NT2/D1 (cell line): ENCODE data around the gene BCKDHB.
"Not testable (repeated sequence)": the region's sequence is repeated elsewhere in the genome, so short reads cannot be mapped to it uniquely, and the experiment has no call there.

Experiments used
- DNase-seq: peaks from one replicate; pipeline ENCODE4 v3.0.0-alpha.2; 2011; ENCODE audit warnings: low read depth, low spot score
- H3K27me3 ChIP-seq: 2 replicates; pipeline ENCODE4 v1.6.0; 2011; ENCODE audit warnings: mild to moderate bottlenecking; ENCODE audit not compliant: insufficient read length, insufficient read depth
- H3K36me3 ChIP-seq: 2 replicates; pipeline ENCODE4 v1.6.1; 2011; ENCODE audit warnings: mild to moderate bottlenecking, low read length, mixed read lengths; ENCODE audit not compliant: insufficient read depth, insufficient read length
- H3K4me1 ChIP-seq: 2 replicates; pipeline ENCODE4 v1.5.1; 2011; ENCODE audit not compliant: insufficient read depth, insufficient read length
- H3K4me3 ChIP-seq: 2 replicates; pipeline ENCODE4 v1.5.1; 2011; ENCODE audit warnings: low read depth; ENCODE audit not compliant: insufficient read length
- H3K9ac ChIP-seq: 2 replicates; pipeline ENCODE4 v1.6.0; 2011; ENCODE audit warnings: low read depth; ENCODE audit not compliant: insufficient read length
- H3K9me3 ChIP-seq: 2 replicates; pipeline ENCODE4 v1.5.1; 2011; ENCODE audit warnings: mild to moderate bottlenecking, low read length; ENCODE audit not compliant: insufficient read depth
- SUZ12 ChIP-seq: IDR thresholded peaks from 2 replicates; pipeline ENCODE4 v1.6.1; 2011; ENCODE audit not compliant: insufficient read length, insufficient read depth; ENCODE audit errors: extremely low read depth
- YY1 ChIP-seq: IDR thresholded peaks from 2 replicates; pipeline ENCODE4 v1.6.1; 2011; ENCODE audit not compliant: insufficient read length, insufficient read depth
- ZNF274 ChIP-seq: IDR thresholded peaks from 2 replicates; pipeline ENCODE4 v1.6.1; 2011; ENCODE audit warnings: mild to moderate bottlenecking, low read depth, low read length

The BCKDHB gene

DNA sequence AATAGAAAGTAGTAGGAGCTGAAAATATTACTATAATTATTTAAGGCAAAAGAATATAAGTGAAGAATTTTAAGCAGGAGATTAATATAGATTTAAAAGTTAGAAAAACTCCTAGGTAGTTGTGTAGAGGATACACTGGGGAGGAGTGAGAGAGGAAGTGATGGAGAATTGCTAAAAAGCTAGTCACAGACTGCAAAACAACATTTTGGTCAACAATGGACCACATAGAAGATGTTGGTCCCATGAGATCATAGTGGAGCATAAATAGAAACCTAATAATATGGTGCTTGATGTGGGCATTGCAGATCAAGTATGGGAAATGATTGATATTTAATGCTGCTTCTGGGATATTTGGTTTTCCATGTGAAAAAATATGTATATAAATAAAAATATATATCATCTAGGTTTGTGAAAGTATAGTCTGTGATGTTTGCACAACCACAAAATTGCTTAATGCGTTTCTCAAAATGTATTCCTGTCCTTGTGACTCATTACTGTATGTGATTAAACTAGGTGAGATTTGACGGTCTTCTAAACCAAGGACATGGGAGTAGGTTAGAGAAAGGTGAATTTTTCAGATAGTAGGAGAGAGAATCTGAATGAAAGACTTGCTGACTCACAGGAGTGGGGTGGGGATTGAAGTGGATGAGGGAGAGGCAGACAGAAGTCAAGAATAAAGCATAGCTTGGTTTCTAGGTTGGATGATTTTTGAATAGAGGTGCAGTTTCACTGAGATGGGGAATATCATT is 174.0 kb downstream of the BCKDHB start:
- no peaks in the 10 kb centered on the region for H3K36me3 ChIP-seq
- no peak overlapping the region for H3K4me3 ChIP-seq
- no peaks in the 10 kb centered on the region for H3K27me3 ChIP-seq
- DNase-seq, result no peak
- no peak overlapping the region for H3K9ac ChIP-seq
- H3K9me3 ChIP-seq, result no peaks in the 10 kb centered on the region
- TF ChIP-seq YY1 (no peak), ZNF274 (no peak), SUZ12 (no peak)
- no peaks in the 10 kb centered on the region for H3K4me1 ChIP-seq

DNA sequence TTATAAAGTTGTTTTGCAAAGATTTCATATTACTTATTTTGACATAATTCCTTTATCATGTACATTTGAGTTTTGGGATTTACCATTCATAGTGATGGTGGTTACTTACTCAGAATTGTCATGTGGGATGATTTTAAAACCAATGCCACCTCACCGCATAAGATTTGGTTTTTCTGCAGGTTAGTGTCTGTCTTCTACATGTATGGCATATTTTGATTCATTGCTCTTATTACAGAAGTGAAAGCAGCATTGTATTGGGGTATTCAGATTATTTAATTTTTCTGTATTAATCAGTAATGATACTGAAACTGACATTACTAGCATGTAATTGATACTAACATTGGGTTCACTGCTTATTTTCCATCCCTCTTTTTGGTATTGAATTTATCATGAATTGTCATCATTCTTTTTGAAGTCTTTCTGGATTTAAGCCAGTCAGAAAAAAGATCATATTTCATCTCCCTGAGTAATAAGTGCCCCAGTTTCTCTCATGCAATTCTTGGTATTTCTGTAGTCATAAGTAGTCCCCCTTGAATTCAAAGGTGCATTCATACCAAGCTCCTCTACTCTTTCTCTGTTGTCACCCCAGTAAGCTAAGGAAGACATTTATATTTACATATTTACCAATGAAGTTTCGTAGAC is 176.6 kb downstream of the BCKDHB start:
- H3K9me3 ChIP-seq, result no peaks in the 10 kb centered on the region
- H3K27me3 ChIP-seq, result no peaks in the 10 kb centered on the region
- no peak overlapping the region for H3K9ac ChIP-seq
- no peak for DNase-seq
- no peaks in the 10 kb centered on the region for H3K4me1 ChIP-seq
- TF ChIP-seq ZNF274 (no peak), YY1 (no peak), SUZ12 (no peak)
- H3K36me3 ChIP-seq, result no peaks in the 10 kb centered on the region
- no peak overlapping the region for H3K4me3 ChIP-seq

DNA sequence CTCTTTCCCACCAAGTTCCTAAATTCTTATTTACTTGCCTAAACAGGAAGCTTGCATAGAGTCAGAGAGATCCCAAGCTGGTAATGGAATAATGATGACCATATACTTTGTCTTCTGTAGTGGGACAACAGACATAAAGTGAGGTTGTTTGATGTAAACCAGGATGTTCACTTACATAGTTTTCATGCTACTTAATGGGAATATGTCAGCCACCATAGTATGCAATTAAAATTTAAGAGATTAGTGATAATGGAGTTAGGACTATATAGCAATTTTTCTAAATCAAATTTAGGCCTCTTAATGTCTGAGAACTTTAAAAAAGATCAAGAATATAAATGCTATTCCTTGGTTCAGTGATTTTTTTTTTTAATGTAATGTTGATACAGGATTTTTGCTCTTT is 180.6 kb downstream of the BCKDHB start:
- H3K36me3 ChIP-seq, result no peaks in the 10 kb centered on the region
- no peaks in the 10 kb centered on the region for H3K9me3 ChIP-seq
- TF ChIP-seq ZNF274 (no peak), SUZ12 (no peak), YY1 (no peak)
- H3K27me3 ChIP-seq, result no peaks in the 10 kb centered on the region
- H3K4me1 ChIP-seq, result no peaks in the 10 kb centered on the region
- DNase-seq, result no peak
- no peak overlapping the region for H3K4me3 ChIP-seq
- no peak overlapping the region for H3K9ac ChIP-seq

DNA sequence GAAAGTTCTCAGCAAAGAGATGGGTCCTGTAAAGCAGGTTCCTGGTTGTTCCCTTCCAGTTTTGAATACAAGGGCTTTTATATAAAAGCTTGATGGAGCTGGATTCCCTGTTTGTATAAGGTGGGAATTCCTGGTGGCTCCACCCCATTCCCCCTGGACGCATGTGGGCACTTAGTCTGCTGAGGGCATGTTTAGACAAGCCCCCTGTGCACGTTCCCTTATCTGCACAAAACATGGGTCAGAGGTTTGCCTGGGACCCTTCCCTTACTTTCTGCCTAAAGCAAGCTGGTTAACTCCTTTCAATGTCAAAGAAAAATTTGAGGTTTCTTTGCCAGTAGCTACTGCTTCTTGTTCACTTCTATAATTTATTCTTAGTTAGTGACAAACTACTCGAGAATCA is 181.1 kb downstream of the BCKDHB start:
- no peak overlapping the region for H3K4me3 ChIP-seq
- H3K36me3 ChIP-seq, result no peaks in the 10 kb centered on the region
- no peaks in the 10 kb centered on the region for H3K4me1 ChIP-seq
- DNase-seq, result no peak
- TF ChIP-seq SUZ12, result no peak
- no peak for TF ChIP-seq YY1
- TF ChIP-seq ZNF274, result no peak
- H3K9me3 ChIP-seq, result peaks cover 5% of the 10 kb centered on the region; the same call in 1 of the 2 replicates
- no peaks in the 10 kb centered on the region for H3K27me3 ChIP-seq
- no peak overlapping the region for H3K9ac ChIP-seq

DNA sequence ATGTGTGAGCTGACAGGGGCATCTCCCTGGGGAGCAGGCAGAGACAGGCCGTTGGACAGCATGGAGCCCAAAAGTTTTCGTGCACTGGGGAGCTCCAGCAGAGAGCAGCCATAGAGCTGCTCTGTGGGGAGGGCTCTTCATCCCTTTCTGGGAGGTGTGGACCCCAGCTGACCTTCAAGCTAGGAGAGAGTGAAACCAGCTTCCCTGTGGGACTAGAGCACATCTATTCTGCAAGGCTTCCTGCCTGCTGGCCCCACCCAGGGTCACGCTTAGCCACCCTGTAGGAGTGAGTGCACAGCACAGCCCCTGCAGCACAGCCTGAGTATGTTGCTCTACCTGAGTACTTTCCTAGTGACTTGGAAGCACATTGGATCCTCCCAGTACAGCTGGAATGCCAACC is 183.3 kb downstream of the BCKDHB start:
- Histone ChIP-seq H3K36me3 (no peaks in the 10 kb centered on the region), H3K9me3 (peaks cover 17% of the 10 kb centered on the region; the same call in 1 of the 2 replicates), H3K9ac (no peak overlapping the region), H3K4me3 (no peak overlapping the region), H3K27me3 (no peaks in the 10 kb centered on the region), H3K4me1 (no peaks in the 10 kb centered on the region)
- DNase-seq, result no peak
- no peak for TF ChIP-seq SUZ12
- TF ChIP-seq ZNF274, result no peak
- TF ChIP-seq YY1, result no peak

DNA sequence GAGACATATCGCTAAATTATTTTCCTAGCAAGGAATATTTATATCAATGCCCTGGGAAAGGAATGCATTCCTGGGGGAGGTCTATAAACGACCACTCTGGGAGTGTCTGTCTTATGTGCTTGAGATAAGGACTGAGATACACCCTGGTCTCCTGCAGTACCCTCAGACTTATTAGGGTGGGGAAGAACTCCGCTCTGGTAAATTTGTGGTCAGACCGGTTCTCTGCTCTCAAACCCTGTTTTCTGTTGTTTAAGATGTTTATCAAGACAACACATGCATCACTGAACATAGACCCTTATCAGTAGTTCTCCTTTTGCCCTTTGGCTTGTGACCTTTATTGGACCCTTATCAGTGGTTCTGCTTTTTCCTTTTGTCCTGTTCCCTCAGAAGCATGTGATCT is 188.1 kb downstream of the BCKDHB start:
- not testable (repeated sequence) for H3K36me3 ChIP-seq, H3K4me3 ChIP-seq, DNase-seq, H3K27me3 ChIP-seq, H3K4me1 ChIP-seq, H3K9ac ChIP-seq
- H3K9me3 ChIP-seq, result peaks cover 20% of the 10 kb centered on the region; the same call in 1 of the 2 replicates

DNA sequence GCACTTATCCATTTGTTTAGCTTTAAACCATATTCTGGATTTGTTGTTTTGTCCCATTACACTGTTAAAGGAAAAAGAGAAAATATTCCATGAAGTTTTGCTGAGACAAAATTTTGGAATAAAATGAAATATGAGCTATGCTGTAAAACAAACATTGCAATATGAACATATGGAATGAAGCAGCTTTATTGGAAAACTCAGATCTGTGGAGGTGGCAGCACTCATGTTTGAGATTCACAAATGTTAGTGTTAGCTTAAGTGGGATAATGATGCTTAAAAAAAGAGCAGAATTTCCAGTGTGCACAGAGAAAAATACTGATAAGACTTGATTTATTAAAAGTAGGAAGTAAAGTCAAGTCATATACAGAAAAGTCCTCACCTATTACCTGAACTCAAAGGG is 196.2 kb downstream of the BCKDHB start:
- H3K9ac ChIP-seq, result no peak overlapping the region
- H3K36me3 ChIP-seq, result no peaks in the 10 kb centered on the region
- TF ChIP-seq SUZ12 (no peak), YY1 (no peak), ZNF274 (no peak)
- H3K27me3 ChIP-seq, result no peaks in the 10 kb centered on the region
- no peaks in the 10 kb centered on the region for H3K4me1 ChIP-seq
- no peak overlapping the region for H3K4me3 ChIP-seq
- no peak for DNase-seq
- no peaks in the 10 kb centered on the region for H3K9me3 ChIP-seq

DNA sequence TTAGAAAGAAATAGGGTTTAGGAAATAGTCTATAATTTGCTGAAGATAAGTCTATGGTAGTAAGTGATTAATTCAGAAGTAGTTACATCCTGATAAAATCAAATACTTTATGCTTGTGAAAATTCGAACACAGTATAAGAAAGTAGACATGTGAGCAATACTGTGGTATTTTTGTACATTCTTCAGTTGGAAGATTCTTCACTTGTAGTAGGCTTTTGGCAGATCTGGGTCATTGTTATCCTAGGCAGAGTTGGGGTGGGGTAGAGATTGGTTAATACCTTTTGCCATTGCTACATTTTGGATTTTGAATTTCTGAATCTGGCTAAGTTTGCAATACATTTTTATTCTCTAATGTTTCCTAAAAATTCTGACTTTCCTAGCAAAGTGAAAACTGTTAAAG is 197.5 kb downstream of the BCKDHB start:
- H3K4me1 ChIP-seq, result no peaks in the 10 kb centered on the region
- H3K27me3 ChIP-seq, result no peaks in the 10 kb centered on the region
- no peak for DNase-seq
- H3K4me3 ChIP-seq, result no peak overlapping the region
- TF ChIP-seq YY1 (no peak), SUZ12 (no peak), ZNF274 (no peak)
- no peaks in the 10 kb centered on the region for H3K36me3 ChIP-seq
- H3K9ac ChIP-seq, result no peak overlapping the region
- H3K9me3 ChIP-seq, result no peaks in the 10 kb centered on the region
